HG02588 (cell line): ENCODE data around the gene RAB36.

Source experiments
- ATAC-seq: cut with Tn5 transposase; IDR thresholded peaks from one replicate; pipeline ENCODE4 v1.9.1; 2021; ENCODE audit warnings: mild to moderate bottlenecking, moderate library complexity; ENCODE audit not compliant: unreplicated experiment

The RAB36 gene

DNA sequence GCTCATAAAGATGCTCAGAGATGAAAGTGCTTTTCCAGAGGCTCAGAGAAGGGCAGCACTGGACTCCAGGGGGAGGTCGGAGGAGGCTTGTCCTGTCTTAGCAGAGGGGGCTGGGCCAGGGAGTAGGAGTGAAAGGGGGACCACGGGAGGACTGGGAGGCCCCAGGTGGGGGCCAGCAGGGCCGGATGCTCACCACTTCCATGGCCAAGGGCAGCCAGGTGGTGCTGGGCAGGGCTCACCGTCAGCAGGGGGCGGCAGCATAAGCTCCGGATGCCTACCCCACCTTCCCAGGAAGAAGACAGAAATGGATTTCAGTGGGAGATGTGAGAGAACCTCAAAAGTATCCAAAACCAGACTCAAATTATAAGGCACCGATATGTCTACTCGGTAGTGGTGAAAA, 11.0 kb downstream of the RAB36 start:
- no peak for ATAC-seq

- no peak for ATAC-seq
These were observed 12.6 kb downstream of the RAB36 start for GRCh38 chr22:23157560-23158515.

DNA sequence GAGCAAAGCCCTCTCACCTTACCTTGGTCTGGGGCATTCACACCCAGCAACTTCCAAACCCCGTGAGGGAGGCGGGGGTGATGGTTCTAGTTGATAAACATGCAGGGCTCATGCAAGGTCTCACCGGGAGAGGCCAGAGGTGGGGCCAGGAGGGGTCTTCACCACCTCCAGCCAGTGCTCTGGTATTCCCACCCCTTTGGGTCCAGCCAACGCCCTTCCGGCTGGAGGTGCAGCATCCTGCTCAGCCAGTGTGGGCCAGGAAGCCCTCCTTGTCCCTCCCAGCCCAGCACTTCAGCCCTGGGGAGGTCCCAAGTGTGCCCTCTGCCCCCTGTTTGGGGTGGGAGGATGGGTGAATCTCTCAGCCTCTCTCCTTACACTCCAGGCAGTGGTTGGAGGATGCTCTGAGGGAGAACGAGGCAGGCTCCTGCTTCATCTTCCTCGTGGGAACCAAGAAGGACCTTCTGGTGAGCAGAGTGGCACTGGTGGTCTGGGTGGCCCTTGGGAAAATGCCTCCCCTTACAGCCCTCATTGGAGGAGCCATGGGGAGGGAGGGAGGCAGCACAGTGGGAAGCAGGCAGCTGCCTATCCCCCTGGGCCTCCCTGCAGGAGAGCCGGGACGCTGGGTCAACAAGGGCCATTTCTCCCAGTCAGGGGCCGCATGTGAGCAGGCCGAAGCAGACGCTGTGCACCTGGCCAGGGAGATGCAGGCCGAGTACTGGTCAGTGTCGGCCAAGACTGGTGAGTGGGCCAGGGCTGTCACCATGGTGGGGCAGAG, 13.4 kb downstream of the RAB36 start:
- ATAC-seq, result no peak

GRCh38 chr22:23159291-23159630, 14.0 kb downstream of the RAB36 start:
- ATAC-seq, result no peak

- ATAC-seq, result no peak
These were observed 15.8 kb downstream of the RAB36 start for GRCh38 chr22:23161029-23161428.

DNA sequence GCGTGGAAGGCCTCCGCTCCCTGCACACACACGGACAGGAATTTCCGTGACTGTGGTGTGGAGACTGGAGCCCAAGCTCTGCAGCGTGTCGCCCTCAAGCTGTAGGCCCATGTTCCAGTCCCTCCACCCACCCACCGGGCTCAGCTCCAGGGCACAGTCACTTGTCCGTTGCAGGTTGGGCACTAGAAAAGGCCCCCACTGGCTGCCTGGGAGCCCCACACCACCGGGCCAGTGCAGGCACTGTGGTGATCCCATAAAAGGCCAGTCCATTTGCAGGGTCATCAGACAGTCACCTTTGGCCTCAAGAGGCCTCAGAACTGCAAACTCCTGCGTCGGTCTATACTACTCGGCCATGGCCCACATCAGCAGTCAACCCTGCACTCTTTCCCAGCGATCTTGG, 16.3 kb downstream of the RAB36 start:
- ATAC-seq, result no peak

DNA sequence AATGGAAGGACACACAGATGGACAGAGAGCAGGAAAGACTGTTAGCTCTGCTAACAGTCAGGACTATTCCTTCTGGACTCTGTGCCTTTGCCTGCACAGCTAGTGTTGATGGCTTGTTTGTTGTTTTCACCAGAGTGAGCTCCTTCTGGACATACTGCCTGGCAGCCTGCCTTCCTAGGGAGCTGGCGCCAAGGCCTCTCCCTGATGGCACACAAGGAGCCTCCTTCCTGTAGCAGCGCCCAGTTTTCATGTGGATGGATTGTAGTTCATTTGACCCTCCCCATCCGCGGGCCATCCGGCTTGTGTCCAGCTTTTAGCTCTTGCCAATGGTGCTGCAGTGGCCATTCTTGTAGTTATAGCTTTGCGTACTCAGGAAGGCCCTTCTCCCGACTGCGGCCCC, 18.4 kb downstream of the RAB36 start:
- no peak for ATAC-seq

- ATAC-seq, result no peak
These were observed 18.8 kb downstream of the RAB36 start for GRCh38 chr22:23164091-23164490.

GRCh38 chr22:23166042-23166831, 21.0 kb downstream of the RAB36 start:
- ATAC-seq, result no peak

DNA sequence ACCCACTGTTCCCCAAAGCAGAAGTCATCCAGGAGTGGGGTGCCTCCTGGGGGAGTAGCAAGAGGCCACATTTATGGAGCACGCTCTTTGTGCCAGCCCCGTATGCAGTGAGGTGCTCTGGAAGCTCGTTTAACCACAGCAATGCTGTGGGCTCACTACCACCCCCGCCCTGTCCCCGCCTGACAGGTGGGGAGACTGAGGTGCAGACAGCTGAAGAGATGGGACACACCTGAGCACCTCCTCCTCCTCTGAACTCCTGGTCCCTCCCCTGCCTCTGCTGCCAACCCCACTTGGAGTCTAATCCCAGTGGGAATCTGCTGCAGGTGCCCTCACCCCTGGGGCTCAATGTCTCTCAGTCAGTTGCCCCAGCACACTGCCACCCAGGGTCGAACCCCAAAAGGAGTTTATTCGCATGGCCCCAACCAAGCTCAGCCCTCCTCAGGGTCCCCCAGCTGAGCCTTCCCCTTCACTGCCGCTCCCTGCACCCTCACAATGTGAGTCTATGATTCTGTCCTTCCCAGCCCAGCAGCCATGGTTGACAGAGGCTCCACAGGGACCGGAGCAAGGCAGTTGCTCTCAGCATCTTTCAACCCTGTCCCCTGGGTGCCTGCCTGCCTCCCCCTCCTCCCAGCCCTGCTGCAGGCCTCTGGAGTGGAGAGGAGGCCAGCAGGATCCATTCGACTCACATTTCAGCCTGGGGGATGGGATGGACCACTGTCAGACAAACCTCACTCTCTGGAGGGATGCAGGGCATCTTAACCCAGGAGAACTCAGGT, 21.8 kb downstream of the RAB36 start:
- no peak for ATAC-seq

- no peak for ATAC-seq
These were observed 23.2 kb downstream of the RAB36 start for GRCh38 chr22:23168391-23169042.

DNA sequence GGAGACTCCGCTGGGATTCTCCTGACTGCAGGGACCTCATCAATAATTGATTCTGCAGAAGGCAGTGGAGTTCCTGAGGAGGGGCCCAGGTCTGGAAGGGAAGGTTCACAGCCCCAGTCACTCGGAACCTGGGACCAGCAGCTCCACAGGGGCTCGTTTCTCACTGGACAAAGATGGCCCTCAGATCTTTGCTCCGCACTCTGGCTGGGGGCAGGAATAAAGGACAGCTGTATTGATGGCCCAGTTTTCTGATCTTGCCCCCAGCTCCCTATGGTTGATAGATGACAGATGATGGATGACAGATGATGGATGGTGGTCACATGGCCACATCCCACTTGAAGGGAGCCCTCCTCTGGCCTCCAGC, 23.7 kb downstream of the RAB36 start:
- no peak for ATAC-seq

GRCh38 chr22:23175817-23176644, 30.8 kb downstream of the RAB36 start:
- no peak for ATAC-seq

DNA sequence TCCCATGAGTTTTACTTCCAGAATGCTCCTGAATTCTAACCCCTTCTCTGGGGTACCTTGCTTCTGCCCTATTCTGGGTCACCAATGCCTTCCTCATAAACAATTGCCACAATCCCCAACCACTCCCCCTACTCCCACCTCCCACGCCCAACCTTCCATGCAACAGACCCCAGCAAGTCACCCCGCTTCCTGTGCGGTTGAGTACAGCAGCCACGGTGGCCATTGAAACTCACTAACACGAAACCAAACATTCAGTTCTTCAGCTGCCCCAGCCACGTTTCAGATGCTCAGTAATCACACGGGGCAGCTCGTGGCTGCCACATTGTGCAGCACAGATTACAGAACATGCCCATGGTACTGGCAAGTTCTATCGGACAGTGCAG, 31.4 kb downstream of the RAB36 start:
- no peak for ATAC-seq

DNA sequence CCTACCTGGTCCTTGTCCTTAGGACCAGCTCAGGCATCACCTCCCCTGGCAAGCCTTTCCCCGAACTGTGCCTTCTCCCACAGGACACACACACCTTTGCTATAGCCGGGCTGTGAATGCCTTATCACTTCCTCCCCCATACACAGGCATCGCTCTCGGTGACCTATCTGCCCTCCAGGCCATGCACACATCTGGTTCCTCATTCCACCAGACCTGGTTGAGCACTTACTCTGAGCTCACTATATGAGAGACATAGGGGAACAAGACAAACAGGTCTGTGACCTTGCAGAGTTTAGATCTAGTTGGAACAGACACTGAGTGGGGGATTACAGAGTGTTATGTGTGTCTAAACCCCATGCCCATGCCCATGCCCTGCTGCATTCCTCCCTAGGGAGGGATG, 31.9 kb downstream of the RAB36 start:
- no peak for ATAC-seq

DNA sequence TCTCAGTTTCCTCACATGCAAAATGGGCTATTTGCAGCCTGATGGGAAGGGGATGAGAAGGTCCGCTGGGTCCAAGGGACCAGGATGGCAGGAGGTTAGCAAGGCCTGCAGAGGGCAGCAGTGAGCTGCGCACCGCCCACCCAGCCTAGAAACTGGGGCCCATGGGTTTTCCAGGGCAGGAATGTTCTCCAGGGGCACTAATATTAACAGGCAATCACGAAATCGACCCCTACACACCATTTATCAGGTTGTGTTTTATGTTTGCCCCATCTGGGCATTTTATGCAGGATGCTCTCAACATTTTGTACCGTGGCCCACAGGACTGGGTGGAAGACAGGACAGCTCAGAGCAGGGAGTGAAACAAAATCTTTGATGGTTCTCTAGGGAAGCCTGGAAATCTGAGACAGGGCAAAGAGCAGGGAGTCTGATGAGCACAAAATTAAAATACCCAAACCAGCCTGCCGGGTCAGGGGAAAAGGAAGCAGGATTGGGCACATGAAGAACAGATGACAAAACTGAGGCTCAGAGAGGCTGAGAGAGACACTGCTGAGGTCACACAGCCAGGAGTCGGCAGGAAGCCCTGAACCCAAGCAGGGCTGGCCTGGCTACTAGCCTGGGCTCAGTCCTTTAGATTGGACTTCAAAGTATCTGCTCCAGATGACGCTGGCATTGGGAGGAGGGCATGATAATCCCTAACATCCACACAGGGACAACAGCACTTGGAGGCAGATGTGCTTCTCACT, 33.4 kb downstream of the RAB36 start:
- ATAC-seq, result no peak

DNA sequence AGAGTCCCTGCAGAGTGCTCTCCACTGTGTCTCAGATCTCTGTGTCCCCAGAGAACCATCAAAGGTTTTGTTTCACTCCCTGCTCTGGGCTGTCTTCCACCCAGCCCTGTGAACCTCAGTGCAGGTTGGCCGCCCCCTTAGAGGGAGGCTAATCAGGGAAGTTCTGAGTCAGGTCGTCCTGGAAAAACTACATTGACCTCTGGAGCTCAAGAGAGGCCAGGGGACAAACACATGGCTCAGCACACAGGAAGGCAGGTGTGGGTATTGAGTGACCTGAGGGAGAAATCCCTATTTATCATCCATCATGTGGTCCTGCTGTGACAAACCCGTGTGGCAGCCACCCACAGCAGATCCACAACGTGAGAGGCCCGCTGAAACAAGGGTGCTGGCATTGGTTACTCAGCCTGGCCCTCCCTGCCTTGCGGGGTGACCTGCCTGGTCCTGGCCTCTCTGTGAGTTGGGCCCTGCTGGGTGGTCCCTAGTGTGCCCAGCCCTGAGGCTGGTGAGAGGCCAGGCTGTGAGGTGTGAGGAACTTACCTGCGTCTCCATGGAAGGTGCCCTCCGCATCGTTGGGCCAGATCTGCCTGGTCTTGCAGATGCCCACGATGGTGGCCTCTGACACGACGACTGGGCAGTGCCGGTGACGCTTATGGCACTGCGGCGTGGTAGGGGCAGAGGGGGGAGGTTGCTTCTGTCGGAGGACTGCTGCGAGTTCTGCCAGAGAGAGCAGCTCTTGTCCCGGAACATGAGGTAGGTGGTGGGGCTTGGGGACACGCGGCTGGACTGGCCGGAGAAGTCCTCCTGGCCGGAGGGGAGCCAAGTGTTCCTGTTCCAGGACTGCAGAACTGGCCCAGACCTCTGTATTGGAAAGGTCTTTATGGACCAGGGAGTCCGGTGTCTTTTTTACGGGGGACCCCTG, 34.4 kb downstream of the RAB36 start:
- ATAC-seq, result no peak
